Glutamatergic neuron (in vitro differentiated cells): ENCODE data around the gene DNAJC4. TPM values are rescaled to one million over a fixed set of nuclear protein-coding genes. Genes with fewer than 3 reads are reported as not detected.

Experiments used
- DNase-seq: peaks from one replicate; pipeline ENCODE4 v3.0.0; 2022
- H3K27ac Mint-ChIP-seq: one replicate; pipeline ENCODE4 v1.8.0; 2020; ENCODE audit warnings: mild to moderate bottlenecking, mixed read lengths, inconsistent platforms; ENCODE audit not compliant: unreplicated experiment
- H3K27me3 Mint-ChIP-seq: one replicate; pipeline ENCODE4 v1.8.0; 2020; ENCODE audit warnings: mild to moderate bottlenecking, moderate library complexity, mixed read lengths, inconsistent platforms; ENCODE audit not compliant: unreplicated experiment
- H3K36me3 Mint-ChIP-seq: one replicate; pipeline ENCODE4 v1.8.0; 2020; ENCODE audit warnings: mild to moderate bottlenecking, mixed read lengths, inconsistent platforms; ENCODE audit not compliant: unreplicated experiment
- H3K4me1 Mint-ChIP-seq: one replicate; pipeline ENCODE4 v1.8.0; 2020; ENCODE audit warnings: mild to moderate bottlenecking, low read depth, mixed read lengths, inconsistent platforms; ENCODE audit not compliant: unreplicated experiment
- H3K4me3 Mint-ChIP-seq: one replicate; pipeline ENCODE4 v1.8.0; 2020; ENCODE audit warnings: mild to moderate bottlenecking, mixed read lengths, inconsistent platforms; ENCODE audit not compliant: unreplicated experiment
- H3K9me3 Mint-ChIP-seq: one replicate; pipeline ENCODE4 v1.8.0; 2020; ENCODE audit warnings: mild to moderate bottlenecking, moderate library complexity, mixed read lengths, inconsistent platforms; ENCODE audit not compliant: unreplicated experiment
- CTCF ChIP-seq: fragments of 200-600 bp; sonication (generic); IDR thresholded peaks from one replicate; pipeline ENCODE4 v1.5.0; 2021; ENCODE audit not compliant: partially characterized antibody, unreplicated experiment
- total RNA-seq: library from RNA; stranded (reverse); fragmentation: NEBNext Ultra II Directional; extraction: Animal tissue kit (Norgen Biotek cat#: 25700); gene quantifications from one replicate; pipeline ENCODE4 v1.2.1, GENCODE V29; 2021; ENCODE audit not compliant: unreplicated experiment

Gene DNAJC4
- total RNA-seq, 1 donor from 2014 or later: 30.5 TPM

- peaks cover 11% of the 10 kb centered on the region for H3K27me3 Mint-ChIP-seq
- H3K36me3 Mint-ChIP-seq: no peaks in the 10 kb centered on the region
- H3K27ac Mint-ChIP-seq: no peak overlapping the region
- H3K4me3 Mint-ChIP-seq: peak overlapping the region; percentile 92
- peaks cover 12% of the 10 kb centered on the region for H3K4me1 Mint-ChIP-seq
- DNase-seq: no peak
- peaks cover 9% of the 10 kb centered on the region for H3K9me3 Mint-ChIP-seq
- no peak for TF ChIP-seq CTCF
These were observed 21.3 kb downstream of the DNAJC4 start for GRCh38 chr11:64251753-64252002.

- Mint-ChIP-seq H3K4me3 (peak overlapping the region; percentile 92), H3K9me3 (peaks cover 9% of the 10 kb centered on the region), H3K36me3 (no peaks in the 10 kb centered on the region), H3K27me3 (peaks cover 11% of the 10 kb centered on the region), H3K27ac (peak overlapping the region; percentile 17), H3K4me1 (peaks cover 12% of the 10 kb centered on the region)
- no peak for TF ChIP-seq CTCF
- no peak for DNase-seq
These were observed 21.9 kb downstream of the DNAJC4 start for GRCh38 chr11:64252003-64252872.

- peaks cover 8% of the 10 kb centered on the region for H3K4me1 Mint-ChIP-seq
- H3K27me3 Mint-ChIP-seq: peaks cover 11% of the 10 kb centered on the region
- H3K9me3 Mint-ChIP-seq: peaks cover 5% of the 10 kb centered on the region
- TF ChIP-seq CTCF: no peak
- H3K36me3 Mint-ChIP-seq: no peaks in the 10 kb centered on the region
- peak overlapping the region; percentile 42 for H3K4me3 Mint-ChIP-seq
- H3K27ac Mint-ChIP-seq: no peak overlapping the region
- DNase-seq: no peak
These were observed 22.7 kb downstream of the DNAJC4 start for GRCh38 chr11:64253043-64253442.

- H3K36me3 Mint-ChIP-seq: no peaks in the 10 kb centered on the region
- no peak overlapping the region for H3K27ac Mint-ChIP-seq
- peaks cover 4% of the 10 kb centered on the region for H3K4me1 Mint-ChIP-seq
- TF ChIP-seq CTCF: no peak
- peaks cover 11% of the 10 kb centered on the region for H3K27me3 Mint-ChIP-seq
- no peak for DNase-seq
- H3K9me3 Mint-ChIP-seq: peaks cover 2% of the 10 kb centered on the region
- peak overlapping the region; percentile 42 for H3K4me3 Mint-ChIP-seq
These were observed 23.1 kb downstream of the DNAJC4 start for GRCh38 chr11:64253481-64253880.

GRCh38 chr11:64254326-64254725 is 24.0 kb downstream of the DNAJC4 start:
- Mint-ChIP-seq H3K27me3 (peaks cover 7% of the 10 kb centered on the region), H3K4me3 (no peak overlapping the region), H3K36me3 (no peaks in the 10 kb centered on the region), H3K9me3 (peaks cover 2% of the 10 kb centered on the region), H3K4me1 (peaks cover 4% of the 10 kb centered on the region), H3K27ac (no peak overlapping the region)
- DNase-seq: no peak
- TF ChIP-seq CTCF: no peak
